Activated naive CD4-positive, alpha-beta T cell treated with anti-CD3 and anti-CD28 coated beads, Interleukin-2, amount 10 ng/mL, durations not matched to agents 7 days and 5 days (primary cell): Measurements from ENCODE around the gene TMEM18.

Experiments used
- CTCF ChIA-PET: fragments of 350-600 bp; sonication (Branson Sonifier 250); formaldehyde crosslinking; loops from one replicate; lab custom pipeline; 2021; ENCODE audit warnings: antibody characterized with exemption; lab: Charles Lee
- DNase-seq: peaks from one replicate; pipeline ENCODE4 v3.0.0-alpha.2; 2020
- H3K27ac Mint-ChIP-seq: one replicate; pipeline ENCODE4 v1.8.0; 2021; ENCODE audit warnings: mild to moderate bottlenecking, moderate library complexity, mixed read lengths
- H3K27me3 Mint-ChIP-seq: one replicate; pipeline ENCODE4 v1.8.0; 2021; ENCODE audit warnings: mild to moderate bottlenecking, mixed read lengths
- H3K36me3 Mint-ChIP-seq: one replicate; pipeline ENCODE4 v1.8.0; 2021; ENCODE audit warnings: mixed read lengths
- H3K4me1 Mint-ChIP-seq: one replicate; pipeline ENCODE4 v1.8.0; 2021; ENCODE audit warnings: mixed read lengths
- H3K4me3 Mint-ChIP-seq: one replicate; pipeline ENCODE4 v1.8.0; 2021; ENCODE audit warnings: mild to moderate bottlenecking, moderate library complexity, mixed read lengths
- H3K9me3 Mint-ChIP-seq: one replicate; pipeline ENCODE4 v1.8.0; 2021; ENCODE audit warnings: mixed read lengths

TMEM18 gene

DNA sequence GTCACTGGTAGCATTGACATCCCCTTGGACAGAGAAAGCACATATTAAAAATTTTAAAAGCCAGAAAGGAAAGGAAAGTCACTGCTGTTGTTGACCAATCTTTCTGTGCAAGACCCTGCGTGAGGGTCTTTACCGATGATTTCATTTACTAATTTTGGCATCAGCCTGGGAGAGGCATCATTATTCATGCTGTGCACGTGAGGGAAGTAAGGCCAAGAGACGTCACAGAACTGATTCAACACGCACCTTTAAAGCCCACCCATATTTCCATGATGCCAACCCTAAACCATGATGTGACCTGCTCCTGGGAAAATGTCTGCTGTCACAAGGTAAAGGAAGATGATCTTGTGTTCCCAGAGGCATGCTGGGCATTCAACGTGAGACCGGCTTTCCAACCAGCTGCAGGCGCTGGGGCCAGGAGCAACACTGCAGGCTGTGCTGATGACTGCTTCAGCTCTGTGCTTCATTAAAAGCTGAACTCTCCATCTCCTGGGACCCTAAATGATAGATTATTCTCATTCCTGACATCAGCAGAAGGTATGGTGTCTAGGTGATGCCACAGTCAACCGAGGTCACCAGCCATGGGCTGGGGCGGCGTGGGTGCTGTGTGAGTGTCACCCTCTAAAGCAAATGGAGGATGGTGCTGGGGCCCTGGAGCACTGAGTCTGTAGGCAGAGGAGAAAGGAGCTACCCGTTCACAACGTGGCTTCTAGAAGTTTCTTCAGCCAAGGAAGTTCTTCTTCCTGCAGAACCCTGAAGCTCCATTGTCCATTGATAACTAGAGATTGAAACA lies 53.9 kb downstream of the TMEM18 start:
- no peaks in the 10 kb centered on the region for H3K27me3 Mint-ChIP-seq
- no peak overlapping the region for H3K4me3 Mint-ChIP-seq
- no peaks in the 10 kb centered on the region for H3K9me3 Mint-ChIP-seq
- no peak for DNase-seq
- CTCF ChIA-PET = no interaction called here
- no peaks in the 10 kb centered on the region for H3K4me1 Mint-ChIP-seq
- H3K36me3 Mint-ChIP-seq = no peaks in the 10 kb centered on the region
- H3K27ac Mint-ChIP-seq = no peak overlapping the region

DNA sequence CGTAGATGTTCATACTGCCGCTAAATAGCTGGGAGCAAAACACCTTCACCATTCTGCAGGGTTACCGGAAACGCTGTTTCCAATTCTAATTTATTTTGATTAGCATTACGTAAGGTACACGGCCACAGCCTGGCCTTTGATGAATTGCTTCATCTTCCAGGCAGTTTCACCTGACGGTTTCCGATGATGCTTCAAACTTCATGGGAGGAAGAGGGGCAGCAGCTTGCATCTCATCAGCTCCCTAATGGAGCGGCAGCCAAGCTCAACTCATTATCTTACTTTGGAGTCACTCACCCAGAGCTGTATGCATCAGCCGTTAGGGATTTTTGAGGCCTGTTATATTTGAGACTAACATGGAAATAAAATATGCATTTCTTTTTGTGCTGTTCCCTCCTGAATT lies 54.8 kb downstream of the TMEM18 start:
- Mint-ChIP-seq H3K9me3 (no peaks in the 10 kb centered on the region), H3K36me3 (no peaks in the 10 kb centered on the region), H3K4me1 (no peaks in the 10 kb centered on the region), H3K4me3 (no peak overlapping the region), H3K27me3 (no peaks in the 10 kb centered on the region), H3K27ac (no peak overlapping the region)
- CTCF ChIA-PET = no interaction called here
- no peak for DNase-seq

DNA sequence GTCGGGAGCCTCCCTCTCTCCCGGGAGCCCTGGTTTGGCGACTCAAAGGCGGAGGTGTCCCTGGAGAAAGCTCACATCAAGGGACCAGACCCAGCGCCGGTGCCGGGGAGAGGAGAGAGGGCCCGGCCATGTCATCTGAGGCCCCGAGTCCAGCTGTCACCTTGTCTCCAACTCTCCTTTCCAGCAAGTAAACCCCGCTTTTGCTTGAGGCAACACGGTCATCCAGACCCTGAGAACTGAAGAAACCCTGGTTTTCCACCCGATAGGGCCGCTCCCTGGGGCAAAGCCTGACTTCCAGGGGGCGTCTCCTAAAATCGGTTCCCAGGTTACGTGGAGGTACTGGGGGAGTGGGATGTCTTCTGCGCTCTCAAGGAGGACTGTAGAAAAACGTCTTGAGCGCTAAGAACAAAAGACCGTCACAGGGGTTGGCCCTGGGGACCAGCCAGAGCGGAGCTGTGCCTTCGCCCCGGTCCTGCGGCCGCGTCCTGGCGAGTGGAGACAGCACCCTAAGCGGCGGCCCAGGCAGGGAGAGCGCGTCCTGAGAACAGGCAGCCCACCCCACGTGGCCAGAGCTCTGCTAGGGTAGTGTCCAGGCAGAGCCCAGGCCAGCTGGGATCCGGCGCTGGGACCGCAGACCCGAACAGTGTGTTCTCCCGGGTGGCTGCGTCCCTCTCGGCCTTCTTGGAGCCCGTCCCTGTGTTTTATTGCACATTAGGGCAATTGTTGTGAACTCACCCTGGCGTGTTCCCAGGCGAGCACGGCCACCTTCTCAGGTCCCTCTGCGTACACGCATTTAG lies 55.7 kb downstream of the TMEM18 start:
- CTCF ChIA-PET = no interaction called here
- H3K4me1 Mint-ChIP-seq = no peaks in the 10 kb centered on the region
- no peaks in the 10 kb centered on the region for H3K9me3 Mint-ChIP-seq

DNA sequence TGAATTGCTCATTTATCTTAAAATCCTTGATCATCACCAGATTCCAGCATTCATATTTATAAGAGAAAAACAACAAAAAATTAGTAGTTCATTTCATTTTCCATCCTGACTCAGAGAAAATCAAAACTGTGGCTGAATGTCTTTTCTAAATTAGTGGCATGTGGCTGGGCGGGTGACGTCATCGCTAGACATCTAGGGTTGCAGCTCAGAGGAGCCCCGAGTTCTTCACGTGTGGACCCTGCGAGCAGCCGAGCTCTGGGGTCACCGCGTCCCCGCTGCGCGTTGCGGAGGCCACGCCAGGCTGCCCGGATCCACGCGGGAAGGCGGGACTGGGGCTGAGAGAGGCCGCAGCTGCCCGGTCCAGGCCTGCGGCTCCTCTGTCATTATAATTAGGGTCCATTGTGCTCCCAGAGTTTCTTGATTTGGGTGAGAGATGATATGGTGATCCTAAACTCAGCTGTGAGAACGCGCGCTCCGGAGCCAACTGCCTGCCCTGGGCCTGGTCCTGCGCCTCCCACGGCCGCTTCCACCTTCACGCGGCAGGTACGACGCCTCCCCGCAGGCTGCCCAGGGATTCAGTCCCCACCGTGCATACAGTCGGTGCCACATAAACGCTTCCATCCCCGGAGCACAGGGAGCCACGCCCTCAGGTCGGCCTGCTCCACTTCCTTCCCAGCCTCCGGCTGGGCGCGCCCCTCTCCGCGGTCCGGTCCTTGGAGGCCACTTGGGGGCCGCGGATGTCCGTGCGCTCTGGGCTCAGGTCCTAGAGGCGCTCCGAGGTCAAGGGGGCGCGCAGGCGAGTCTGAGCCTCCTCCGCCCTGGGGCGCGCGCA lies 56.5 kb downstream of the TMEM18 start:
- no peak for DNase-seq
- CTCF ChIA-PET = no interaction called here
- Mint-ChIP-seq H3K27ac (no peak overlapping the region), H3K9me3 (no peaks in the 10 kb centered on the region), H3K36me3 (no peaks in the 10 kb centered on the region), H3K4me3 (no peak overlapping the region), H3K4me1 (no peaks in the 10 kb centered on the region), H3K27me3 (peaks cover 3% of the 10 kb centered on the region)

More for the DNA sequence above, 55.7 kb downstream of the TMEM18 start:
- Mint-ChIP-seq H3K27ac (no peak overlapping the region), H3K36me3 (no peaks in the 10 kb centered on the region), H3K4me3 (no peak overlapping the region), H3K27me3 (no peaks in the 10 kb centered on the region)
- DNase-seq = no peak

DNA sequence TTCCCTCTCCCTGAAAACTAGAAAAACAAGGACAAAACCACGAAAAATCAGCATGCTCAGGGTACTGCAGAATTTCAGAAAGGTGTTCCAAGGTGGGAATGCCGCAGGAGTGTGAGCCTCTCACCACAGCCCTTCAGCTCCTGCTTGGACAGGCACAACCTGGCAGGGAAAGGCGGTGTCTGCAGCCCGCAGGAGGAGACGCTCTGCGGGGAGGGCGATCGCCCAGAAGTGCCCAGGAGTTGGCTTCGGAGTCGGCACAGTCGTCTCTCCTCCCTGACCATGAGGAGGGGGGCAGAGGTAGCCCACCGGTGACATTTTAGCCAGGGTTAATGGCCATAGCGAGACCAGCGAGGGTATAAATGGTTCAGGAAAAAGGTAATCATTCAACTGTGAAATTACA lies 57.2 kb downstream of the TMEM18 start:
- no peak for DNase-seq
- Mint-ChIP-seq H3K4me1 (no peaks in the 10 kb centered on the region), H3K27ac (no peak overlapping the region), H3K4me3 (no peak overlapping the region), H3K36me3 (no peaks in the 10 kb centered on the region), H3K27me3 (peaks cover 5% of the 10 kb centered on the region), H3K9me3 (no peaks in the 10 kb centered on the region)
- CTCF ChIA-PET = no interaction called here

DNA sequence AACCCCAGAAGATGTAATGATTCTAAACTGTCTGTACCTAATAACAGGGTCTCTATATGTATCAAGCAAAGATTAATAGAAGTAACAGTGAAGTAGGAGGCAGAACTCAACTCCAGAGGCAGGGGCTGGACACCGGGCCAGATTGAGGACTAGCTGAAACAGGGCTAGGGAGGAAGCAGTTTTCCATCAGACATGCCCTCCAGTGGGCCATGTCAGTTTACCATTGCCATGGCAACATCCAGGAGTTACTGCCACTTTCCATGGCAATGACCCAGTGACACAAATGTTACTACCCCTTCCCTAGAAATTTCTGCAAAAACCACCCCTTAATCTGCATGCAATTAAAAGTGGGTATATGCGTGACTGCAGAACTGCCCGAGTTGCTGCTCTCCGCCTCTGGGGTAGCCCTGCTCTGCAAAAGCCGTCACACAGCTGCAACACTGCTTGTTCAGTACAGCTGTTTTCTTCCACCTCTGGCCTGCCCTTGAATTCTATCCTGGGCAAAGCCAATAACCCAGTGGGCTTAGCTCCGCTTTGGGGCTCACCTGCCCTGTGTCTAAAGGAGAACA lies 58.7 kb downstream of the TMEM18 start:
- Mint-ChIP-seq H3K4me1 (no peaks in the 10 kb centered on the region), H3K4me3 (no peak overlapping the region), H3K27ac (no peak overlapping the region), H3K36me3 (no peaks in the 10 kb centered on the region), H3K27me3 (peaks cover 5% of the 10 kb centered on the region), H3K9me3 (no peaks in the 10 kb centered on the region)
- DNase-seq = no peak
- CTCF ChIA-PET = no interaction called here

DNA sequence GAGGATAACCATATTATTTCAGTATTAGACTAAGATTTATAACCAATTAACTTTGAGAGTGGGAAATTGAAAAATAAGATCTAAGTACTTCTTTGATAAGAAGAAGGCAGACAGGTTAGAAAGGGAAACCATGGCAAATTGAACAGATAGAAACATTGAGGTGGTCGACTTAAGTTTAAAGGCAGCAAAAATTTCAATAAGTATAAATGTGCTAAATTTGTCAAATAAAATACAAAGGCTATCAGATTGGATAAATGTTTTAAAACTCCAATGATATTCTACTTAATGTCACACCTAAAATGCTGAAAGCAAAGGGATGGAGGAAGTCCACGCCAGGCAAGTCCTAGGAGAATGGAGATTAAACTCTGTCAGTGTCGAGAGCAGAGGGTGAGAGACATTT lies 59.2 kb downstream of the TMEM18 start:
- no peak overlapping the region for H3K4me3 Mint-ChIP-seq
- no peaks in the 10 kb centered on the region for H3K9me3 Mint-ChIP-seq
- H3K27ac Mint-ChIP-seq = no peak overlapping the region
- no peaks in the 10 kb centered on the region for H3K36me3 Mint-ChIP-seq
- H3K27me3 Mint-ChIP-seq = peaks cover 5% of the 10 kb centered on the region
- H3K4me1 Mint-ChIP-seq = no peaks in the 10 kb centered on the region
- no peak for DNase-seq
- CTCF ChIA-PET = no interaction called here
